Mesothelial cell of epicardium (in vitro differentiated cells): ENCODE measurements around the gene FAM107A. TPM values are rescaled to one million over a fixed set of nuclear protein-coding genes. Genes with fewer than 3 reads are reported as not detected.

Source experiments
- DNase-seq, 2 experiments: peaks; one replicate each; pipeline ENCODE4 v3.0.0; 2021; ENCODE audit warnings: low spot score in 2 of 2; ENCODE audit not compliant: unreplicated experiment in 2 of 2
- H3K27ac Mint-ChIP-seq: 2 replicates; pipeline ENCODE4 v1.8.0; 2021; ENCODE audit warnings: mixed read lengths
- H3K27me3 Mint-ChIP-seq: 2 replicates; pipeline ENCODE4 v1.8.0; 2021; ENCODE audit warnings: low read depth, mixed read lengths
- H3K36me3 Mint-ChIP-seq: 2 replicates; pipeline ENCODE4 v1.8.0; 2021; ENCODE audit warnings: mixed read lengths
- H3K4me1 Mint-ChIP-seq: 2 replicates; pipeline ENCODE4 v1.8.0; 2021; ENCODE audit warnings: mixed read lengths
- H3K4me3 Mint-ChIP-seq: 2 replicates; pipeline ENCODE4 v1.8.0; 2021; ENCODE audit warnings: mild to moderate bottlenecking, moderate library complexity, mixed read lengths
- H3K9me3 Mint-ChIP-seq: 2 replicates; pipeline ENCODE4 v1.8.0; 2021; ENCODE audit warnings: mixed read lengths
- total RNA-seq: library from RNA; stranded (reverse); gene quantifications from 3 replicates; pipeline ENCODE4 v1.2.1, GENCODE V29; 2021
- TF ChIP-seq, protein P1 (sequence below): fragments of 200-600 bp; sonication (generic); IDR thresholded peaks from one replicate; pipeline ENCODE4 v1.5.0; 2021; ENCODE audit warnings: antibody characterized with exemption; ENCODE audit not compliant: unreplicated experiment

Gene FAM107A
- total RNA-seq, 1 donor from 2014 or later: not detected

DNA sequence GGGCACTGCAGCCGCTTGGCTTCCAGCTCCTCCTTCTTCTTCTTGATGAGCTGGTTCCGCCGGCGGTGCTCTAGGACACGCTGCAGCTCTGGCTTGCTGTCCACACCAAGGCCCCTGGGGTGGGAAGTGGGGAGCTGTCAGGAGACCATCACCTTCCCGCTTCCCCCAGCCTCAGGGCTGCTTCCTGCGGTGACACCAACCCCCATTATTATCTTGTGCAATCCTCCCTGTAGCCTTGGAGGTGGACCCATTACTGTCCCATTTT, 10.0 kb downstream of the FAM107A start:
- TF ChIP-seq, protein P1, sequence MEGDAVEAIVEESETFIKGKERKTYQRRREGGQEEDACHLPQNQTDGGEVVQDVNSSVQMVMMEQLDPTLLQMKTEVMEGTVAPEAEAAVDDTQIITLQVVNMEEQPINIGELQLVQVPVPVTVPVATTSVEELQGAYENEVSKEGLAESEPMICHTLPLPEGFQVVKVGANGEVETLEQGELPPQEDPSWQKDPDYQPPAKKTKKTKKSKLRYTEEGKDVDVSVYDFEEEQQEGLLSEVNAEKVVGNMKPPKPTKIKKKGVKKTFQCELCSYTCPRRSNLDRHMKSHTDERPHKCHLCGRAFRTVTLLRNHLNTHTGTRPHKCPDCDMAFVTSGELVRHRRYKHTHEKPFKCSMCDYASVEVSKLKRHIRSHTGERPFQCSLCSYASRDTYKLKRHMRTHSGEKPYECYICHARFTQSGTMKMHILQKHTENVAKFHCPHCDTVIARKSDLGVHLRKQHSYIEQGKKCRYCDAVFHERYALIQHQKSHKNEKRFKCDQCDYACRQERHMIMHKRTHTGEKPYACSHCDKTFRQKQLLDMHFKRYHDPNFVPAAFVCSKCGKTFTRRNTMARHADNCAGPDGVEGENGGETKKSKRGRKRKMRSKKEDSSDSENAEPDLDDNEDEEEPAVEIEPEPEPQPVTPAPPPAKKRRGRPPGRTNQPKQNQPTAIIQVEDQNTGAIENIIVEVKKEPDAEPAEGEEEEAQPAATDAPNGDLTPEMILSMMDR: no peak
- peaks cover 18% of the 10 kb centered on the region for H3K4me1 Mint-ChIP-seq
- no peak overlapping the region for H3K27ac Mint-ChIP-seq
- no peaks in the 10 kb centered on the region for H3K36me3 Mint-ChIP-seq
- H3K27me3 Mint-ChIP-seq: no peaks in the 10 kb centered on the region
- H3K4me3 Mint-ChIP-seq: no peak overlapping the region
- DNase-seq: no peak
- peaks cover 8% of the 10 kb centered on the region for H3K9me3 Mint-ChIP-seq

DNA sequence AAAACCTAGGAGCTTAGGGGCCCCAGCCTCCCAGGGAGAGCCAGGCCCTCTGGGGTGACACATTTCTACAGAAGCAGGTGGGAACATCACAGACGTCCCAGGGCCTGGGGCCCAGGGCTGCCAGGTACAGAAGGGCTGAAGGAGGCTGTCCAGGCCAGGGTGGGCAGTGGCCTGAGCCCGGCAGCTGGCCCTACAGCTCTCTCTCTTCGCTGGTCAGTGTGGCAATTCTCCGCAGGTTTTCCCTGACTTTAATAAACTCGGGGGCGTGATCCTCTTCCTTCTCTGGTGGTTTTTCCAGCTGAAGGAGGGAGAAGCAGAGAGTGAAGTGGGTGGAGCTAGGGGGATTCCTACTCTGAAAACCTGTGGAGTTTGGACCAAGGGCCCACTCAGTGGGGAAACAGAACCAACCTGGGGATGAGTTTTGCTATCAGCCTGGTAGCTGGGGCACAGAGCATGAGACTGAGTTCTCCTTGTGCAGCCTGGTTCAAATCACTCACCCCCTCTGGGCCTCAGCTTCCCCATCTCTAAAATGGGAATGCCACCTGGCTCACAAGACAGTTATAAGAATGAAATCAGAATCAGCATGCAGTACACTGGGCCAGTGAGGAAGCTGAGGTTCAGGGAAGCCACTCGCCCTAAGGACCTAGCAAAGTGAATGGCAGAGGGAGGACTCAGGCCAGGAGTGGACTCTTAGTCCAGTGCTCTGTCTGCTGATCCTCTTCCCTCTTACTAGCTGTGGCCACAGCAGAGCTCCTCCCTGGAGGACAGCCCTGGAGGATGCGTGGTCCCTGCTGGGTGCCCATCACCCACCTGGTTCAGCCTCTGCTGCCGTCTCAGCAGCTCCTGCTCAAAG, 10.6 kb downstream of the FAM107A start:
- H3K27me3 Mint-ChIP-seq: no peaks in the 10 kb centered on the region
- no peaks in the 10 kb centered on the region for H3K36me3 Mint-ChIP-seq
- H3K4me1 Mint-ChIP-seq: peaks cover 18% of the 10 kb centered on the region
- peaks cover 2% of the 10 kb centered on the region for H3K9me3 Mint-ChIP-seq
- TF ChIP-seq, protein P1: no peak
- H3K4me3 Mint-ChIP-seq: no peak overlapping the region
- H3K27ac Mint-ChIP-seq: peak overlapping the region; percentile 76
- no peak for DNase-seq

DNA sequence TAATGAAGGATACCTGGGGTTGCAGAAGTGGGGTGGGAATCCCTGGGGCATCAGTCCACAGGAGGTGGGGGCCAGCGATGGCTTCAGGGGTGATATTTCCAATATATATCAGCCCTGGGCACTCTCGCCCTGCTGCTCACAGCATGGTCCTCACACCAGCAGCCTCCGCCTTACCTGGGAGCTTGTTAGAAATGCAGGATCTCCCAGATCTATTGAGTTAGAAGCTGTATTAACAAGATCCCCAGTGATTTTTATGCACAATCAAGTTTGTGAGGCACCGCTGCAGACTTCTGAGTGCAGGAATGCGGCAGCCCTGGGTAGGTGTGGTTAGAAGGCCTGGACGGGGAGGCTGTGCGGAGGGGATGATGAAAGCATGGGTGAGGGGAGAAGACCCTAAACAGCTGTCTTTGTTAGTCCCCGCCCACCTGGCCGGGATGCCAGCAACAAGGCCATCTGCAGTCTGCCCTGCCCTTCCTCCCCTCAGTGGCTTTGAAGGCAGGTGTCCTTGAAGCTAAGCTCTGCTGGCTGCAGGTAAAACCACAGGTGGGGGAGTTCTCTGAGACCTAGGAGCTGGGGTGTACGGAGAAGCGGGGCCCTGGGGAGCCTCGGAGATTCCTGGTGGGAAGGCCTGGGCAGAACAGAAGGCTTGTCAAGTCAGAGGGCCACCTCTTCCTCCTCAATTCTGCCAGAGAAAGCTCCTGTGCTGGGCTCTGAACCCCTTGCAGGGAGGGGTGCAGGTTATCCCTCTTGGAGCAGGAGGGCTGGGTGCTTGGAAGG, 11.4 kb downstream of the FAM107A start:
- H3K36me3 Mint-ChIP-seq: no peaks in the 10 kb centered on the region
- TF ChIP-seq, protein P1: no peak
- no peaks in the 10 kb centered on the region for H3K27me3 Mint-ChIP-seq
- peak overlapping the region; percentile 76 for H3K27ac Mint-ChIP-seq
- no peaks in the 10 kb centered on the region for H3K9me3 Mint-ChIP-seq
- no peak for DNase-seq
- peaks cover 22% of the 10 kb centered on the region for H3K4me1 Mint-ChIP-seq
- no peak overlapping the region for H3K4me3 Mint-ChIP-seq

DNA sequence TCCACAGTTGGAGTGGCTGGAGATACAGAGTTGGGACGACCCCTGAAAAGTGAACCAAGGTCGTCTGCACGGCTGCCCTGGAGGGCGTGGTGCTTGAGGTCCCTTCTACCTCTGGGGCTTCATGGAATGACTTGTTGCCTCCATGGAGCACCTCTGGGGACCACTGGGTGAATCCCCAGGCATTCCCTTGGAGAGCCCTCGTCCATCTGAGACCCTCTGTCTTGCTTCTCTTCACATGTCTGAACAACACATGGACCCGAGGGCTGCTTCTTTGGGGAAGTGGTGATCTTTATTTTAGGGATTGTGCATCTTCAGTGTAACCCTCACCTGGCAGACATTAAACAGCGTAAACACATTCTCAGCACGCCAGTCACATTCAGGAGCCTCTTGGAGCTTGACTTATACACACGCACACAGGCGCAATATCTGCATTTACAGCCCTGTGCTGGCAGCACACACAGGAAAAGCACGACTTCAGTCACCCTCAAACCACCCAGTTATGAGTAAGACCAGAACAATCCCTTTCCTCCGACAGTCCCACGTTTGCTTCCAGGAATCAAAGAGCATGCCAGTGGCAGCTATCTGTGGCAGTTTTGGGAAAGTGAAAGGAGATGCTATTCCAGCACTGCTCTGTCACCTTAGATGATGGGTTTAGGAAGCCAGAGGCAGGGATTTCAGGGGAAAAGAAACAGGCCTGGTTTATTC, 12.6 kb downstream of the FAM107A start:
- Mint-ChIP-seq H3K27me3 (no peaks in the 10 kb centered on the region), H3K4me1 (peaks cover 24% of the 10 kb centered on the region), H3K36me3 (no peaks in the 10 kb centered on the region), H3K9me3 (no peaks in the 10 kb centered on the region), H3K27ac (peak overlapping the region; percentile 40), H3K4me3 (no peak overlapping the region)
- TF ChIP-seq, protein P1: no peak
- DNase-seq: no peak

DNA sequence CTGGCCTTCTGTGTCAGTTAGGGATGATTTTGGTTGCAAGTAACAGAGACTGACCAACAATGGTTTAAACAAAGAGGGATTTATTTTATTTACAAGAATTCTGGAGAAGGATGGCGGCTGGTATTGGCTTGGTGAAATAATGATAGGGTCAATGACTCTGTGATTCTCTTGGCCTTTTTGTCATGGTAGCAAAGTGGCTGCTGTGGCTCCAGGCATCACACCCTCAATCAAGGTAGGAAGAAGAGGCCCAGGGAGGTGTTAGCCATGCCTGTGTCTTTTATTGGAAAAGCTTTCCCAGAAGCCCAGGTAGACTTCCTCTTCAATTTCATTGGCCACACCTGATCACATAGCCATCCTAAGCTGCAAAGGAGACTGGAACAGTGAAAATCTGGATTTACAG, 13.1 kb downstream of the FAM107A start:
- Mint-ChIP-seq H3K4me1 (peaks cover 24% of the 10 kb centered on the region), H3K36me3 (no peaks in the 10 kb centered on the region), H3K27me3 (no peaks in the 10 kb centered on the region), H3K4me3 (no peak overlapping the region), H3K9me3 (no peaks in the 10 kb centered on the region), H3K27ac (no peak overlapping the region)
- TF ChIP-seq, protein P1: no peak
- DNase-seq: no peak
